Gastroesophageal sphincter (tissue), 4 donors: ENCODE data around the gene FAM234A. TPM values are rescaled to one million over a fixed set of nuclear protein-coding genes. Genes with fewer than 3 reads are reported as not detected.

Experiments
- ATAC-seq: fragments of 150-250 bp; one replicate; pipeline ENCODE4 v1.9.1; 2016; ENCODE audit warnings: mild to moderate bottlenecking, moderate library complexity
- H3K27ac ChIP-seq, 4 donors: fragments of 200-600 bp; sonication (generic) in 3 of 4; 1 replicate in 3 of 4; 2 replicates in 1 of 4; pipeline ENCODE4 v1.5.1; 2016 to 2019
- H3K27me3 ChIP-seq: fragments of 200-600 bp; sonication (generic); one replicate; pipeline ENCODE4 v1.5.1; 2019
- H3K36me3 ChIP-seq, 2 donors: fragments of 200-600 bp; sonication (generic); one replicate each; pipeline ENCODE4 v1.5.1; 2019; ENCODE audit warnings: control low read depth in 1 of 2
- H3K4me1 ChIP-seq, 3 donors: fragments of 200-600 bp; sonication (generic); 1 replicate in 2 of 3; 2 replicates in 1 of 3; pipeline ENCODE4 v1.5.1; 2016 to 2019; ENCODE audit warnings: control low read depth in 2 of 3
- H3K4me3 ChIP-seq, 2 donors: fragments of 200-600 bp; sonication (generic); one replicate each; pipeline ENCODE4 v1.5.1; 2019; ENCODE audit warnings: mild to moderate bottlenecking in 1 of 2, moderate library complexity in 1 of 2
- H3K9me3 ChIP-seq, 3 donors: fragments of 200-600 bp; sonication (generic); one replicate each; pipeline ENCODE4 v1.5.1; 2017 to 2019; ENCODE audit warnings: control low read depth in 2 of 3
- CTCF ChIP-seq, 4 experiments: fragments of 200-600 bp in 2 of 4; fragments of 450-650 bp in 2 of 4; sonication (generic) in 1 of 4; IDR thresholded peaks; one replicate each; pipeline ENCODE4 v1.5.1; 2017 to 2019; ENCODE audit warnings: antibody characterized with exemption in 4 of 4, mild to moderate bottlenecking in 2 of 4, moderate library complexity in 2 of 4
- EP300 ChIP-seq: sonication (generic); formaldehyde crosslinking; IDR thresholded peaks from one replicate; pipeline ENCODE4 v1.6.1; 2017; ENCODE audit warnings: antibody characterized with exemption, mild to moderate bottlenecking
- POLR2A ChIP-seq, 2 donors: fragments of 450-650 bp; IDR thresholded peaks; one replicate each; pipeline ENCODE4 v1.6.1; 2017; ENCODE audit warnings: antibody characterized with exemption in 2 of 2, mild to moderate bottlenecking in 2 of 2, moderate library complexity in 1 of 2
- POLR2AphosphoS5 ChIP-seq: sonication (generic); formaldehyde crosslinking; IDR thresholded peaks from one replicate; pipeline ENCODE4 v1.6.1; 2017; ENCODE audit warnings: antibody characterized with exemption
- WGBS, 2 donors: methylation state at CpG; one replicate each; pipeline ENCODE4 v1.1.5; 2018; ENCODE audit warnings: low coverage in 1 of 2; 5-methylcytosine and 5-hydroxymethylcytosine counted together
- total RNA-seq, 4 donors: library from RNA; depleted of rRNA; stranded (reverse); fragments of >200 nt; gene quantifications; one replicate each; pipeline ENCODE4 v1.1.0, GENCODE V29; 2016

FAM234A gene
- total RNA-seq, 4 donors from 2014 or later = 54.5 to 123 (median 93.2) TPM

- no peaks in the 10 kb centered on the region for H3K9me3 ChIP-seq
- H3K27ac ChIP-seq = no peak overlapping the region
- H3K27me3 ChIP-seq = no peaks in the 10 kb centered on the region
- H3K4me3 ChIP-seq = no peak overlapping the region
- WGBS, 2 donors = 58 to 60% methylated on average over 1 to 6 of the region's 8 CpGs
- peaks cover 0 to 66% of the 10 kb centered on the region in 2 donors for H3K36me3 ChIP-seq
- no peak for TF ChIP-seq POLR2A (IDR thresholded peaks at IDR 0.05)
- TF ChIP-seq CTCF (IDR thresholded peaks at IDR 0.05) = no peak
- TF ChIP-seq POLR2AphosphoS5 = no peak
- TF ChIP-seq EP300 = no peak
- ATAC-seq = no peak
- H3K4me1 ChIP-seq = no peaks in the 10 kb centered on the region
Observed at GRCh38 chr16:188674-189073, 45.9 kb upstream of the FAM234A start.

GRCh38 chr16:189604-190186 lies 44.9 kb upstream of the FAM234A start:
- H3K4me1 ChIP-seq = no peaks in the 10 kb centered on the region
- no peak overlapping the region for H3K4me3 ChIP-seq
- no peak for ATAC-seq
- peaks cover 0 to 76% of the 10 kb centered on the region in 2 donors for H3K36me3 ChIP-seq
- H3K27ac ChIP-seq = no peak overlapping the region
- WGBS, 2 donors = 87 to 91% methylated on average over 13 to 14 of the region's 34 CpGs
- H3K27me3 ChIP-seq = no peaks in the 10 kb centered on the region
- no peaks in the 10 kb centered on the region for H3K9me3 ChIP-seq
- TF ChIP-seq EP300 (no peak), POLR2A (IDR thresholded peaks at IDR 0.05) (no peak), POLR2AphosphoS5 (no peak)

- 87% methylated on average over 3 of the region's 4 CpGs; no CpG with 5 or more reads in 1 of the 2 donors for WGBS, 2 donors
- no peaks in the 10 kb centered on the region for H3K27me3 ChIP-seq
- peaks cover 0 to 97% of the 10 kb centered on the region in 2 donors for H3K36me3 ChIP-seq
- no peak overlapping the region for H3K27ac ChIP-seq
- TF ChIP-seq CTCF (IDR thresholded peaks at IDR 0.05) = no peak
- TF ChIP-seq POLR2AphosphoS5 = no peak
- no peak for TF ChIP-seq POLR2A (IDR thresholded peaks at IDR 0.05)
- TF ChIP-seq EP300 = no peak
- no peaks in the 10 kb centered on the region for H3K9me3 ChIP-seq
- H3K4me1 ChIP-seq = no peaks in the 10 kb centered on the region
- no peak for ATAC-seq
- no peak overlapping the region for H3K4me3 ChIP-seq
Observed at GRCh38 chr16:191831-192230, 42.8 kb upstream of the FAM234A start.

- Histone ChIP-seq H3K9me3 (no peaks in the 10 kb centered on the region), H3K36me3 (peaks cover 0 to 99% of the 10 kb centered on the region in 2 donors), H3K4me3 (no peak overlapping the region), H3K27ac (no peak overlapping the region), H3K4me1 (no peaks in the 10 kb centered on the region), H3K27me3 (no peaks in the 10 kb centered on the region)
- ATAC-seq = no peak
- TF ChIP-seq EP300 (no peak), CTCF (IDR thresholded peaks at IDR 0.05) (no peak)
- WGBS, 2 donors = 83 to 92% methylated on average over 1 to 6 of the region's 11 CpGs
Observed at GRCh38 chr16:192686-193085, 41.9 kb upstream of the FAM234A start.

- H3K27ac ChIP-seq = no peak overlapping the region
Observed at GRCh38 chr16:193441-193840, 41.2 kb upstream of the FAM234A start.

More at GRCh38 chr16:193441-193840, 41.2 kb upstream of the FAM234A start:
- no peaks in the 10 kb centered on the region for H3K9me3 ChIP-seq
- no peak overlapping the region for H3K4me3 ChIP-seq
- TF ChIP-seq POLR2A (IDR thresholded peaks at IDR 0.05) (no peak), POLR2AphosphoS5 (no peak), CTCF (IDR thresholded peaks at IDR 0.05) (no peak), EP300 (no peak)
- H3K4me1 ChIP-seq = no peaks in the 10 kb centered on the region
- ATAC-seq = no peak
- 84 to 94% methylated on average over 7 of the region's 15 CpGs for WGBS, 2 donors
- peaks cover 0 to 100% of the 10 kb centered on the region in 2 donors for H3K36me3 ChIP-seq
- H3K27me3 ChIP-seq = no peaks in the 10 kb centered on the region
